NCI-H2227 (cell line): Measurements from ENCODE around the gene LSS.
"Not testable (repeated sequence)": the region's sequence is repeated elsewhere in the genome, so short reads cannot be mapped to it uniquely, and the experiment has no call there.

Experiments
- DNase-seq: peaks from one replicate; lab custom pipeline; 2025; ENCODE audit not compliant: unreplicated experiment; lab: John Stamatoyannopoulos, UW

LSS gene

DNA sequence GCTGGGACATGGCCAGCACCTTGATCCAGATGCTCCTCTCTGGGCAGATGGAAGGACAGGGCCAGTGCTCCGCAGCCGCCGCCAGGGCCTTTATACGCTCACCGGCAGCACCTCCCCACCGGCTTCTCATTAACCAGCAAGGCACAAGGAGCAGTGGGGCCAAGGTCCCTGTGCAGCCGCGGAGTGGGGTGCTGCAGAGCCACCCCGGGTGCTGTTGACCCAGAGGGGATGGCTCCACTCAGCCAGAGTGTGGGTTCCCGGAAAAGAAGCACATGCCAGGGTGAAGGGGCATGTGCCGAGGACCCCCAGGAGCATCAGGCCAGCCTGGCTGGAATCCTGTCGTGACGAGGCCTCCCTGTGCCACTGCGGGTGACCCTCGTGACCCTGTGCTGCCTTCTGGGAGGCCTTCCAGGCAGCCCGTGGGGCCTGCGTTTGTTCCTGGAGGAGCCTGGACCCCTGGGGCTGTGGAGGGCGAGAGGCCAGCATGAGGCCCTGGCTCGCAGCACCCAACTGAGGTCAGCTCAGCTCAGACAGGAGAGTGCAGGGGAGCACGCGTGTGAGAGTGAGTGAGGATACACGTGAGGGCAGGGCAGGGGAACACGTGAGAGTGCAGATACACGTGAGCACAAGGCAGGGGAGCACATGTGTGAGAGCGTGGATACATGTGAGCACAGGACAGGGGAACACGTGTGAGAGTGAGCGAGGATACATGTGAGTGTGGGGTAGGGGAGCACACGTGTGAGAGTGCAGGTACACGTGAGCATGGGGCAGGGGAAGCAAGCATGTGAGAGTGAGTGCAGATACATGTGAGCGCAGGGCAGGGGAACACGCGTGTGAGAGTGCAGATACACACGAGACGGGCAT lies 72.8 kb downstream of the LSS start, which contains the start of gene FTCD:
Gene FTCD (minus strand): TSS at position 66 of the 864 bp plus-strand sequence. CDS start 56 bp downstream, at position 10.
- no peak for DNase-seq

GRCh38 chr21:46154955-46155513 lies 73.5 kb downstream of the LSS start:
- DNase-seq, result no peak

- DNase-seq, result no peak
Observed at GRCh38 chr21:46154155-46154954, 74.2 kb downstream of the LSS start.

DNA sequence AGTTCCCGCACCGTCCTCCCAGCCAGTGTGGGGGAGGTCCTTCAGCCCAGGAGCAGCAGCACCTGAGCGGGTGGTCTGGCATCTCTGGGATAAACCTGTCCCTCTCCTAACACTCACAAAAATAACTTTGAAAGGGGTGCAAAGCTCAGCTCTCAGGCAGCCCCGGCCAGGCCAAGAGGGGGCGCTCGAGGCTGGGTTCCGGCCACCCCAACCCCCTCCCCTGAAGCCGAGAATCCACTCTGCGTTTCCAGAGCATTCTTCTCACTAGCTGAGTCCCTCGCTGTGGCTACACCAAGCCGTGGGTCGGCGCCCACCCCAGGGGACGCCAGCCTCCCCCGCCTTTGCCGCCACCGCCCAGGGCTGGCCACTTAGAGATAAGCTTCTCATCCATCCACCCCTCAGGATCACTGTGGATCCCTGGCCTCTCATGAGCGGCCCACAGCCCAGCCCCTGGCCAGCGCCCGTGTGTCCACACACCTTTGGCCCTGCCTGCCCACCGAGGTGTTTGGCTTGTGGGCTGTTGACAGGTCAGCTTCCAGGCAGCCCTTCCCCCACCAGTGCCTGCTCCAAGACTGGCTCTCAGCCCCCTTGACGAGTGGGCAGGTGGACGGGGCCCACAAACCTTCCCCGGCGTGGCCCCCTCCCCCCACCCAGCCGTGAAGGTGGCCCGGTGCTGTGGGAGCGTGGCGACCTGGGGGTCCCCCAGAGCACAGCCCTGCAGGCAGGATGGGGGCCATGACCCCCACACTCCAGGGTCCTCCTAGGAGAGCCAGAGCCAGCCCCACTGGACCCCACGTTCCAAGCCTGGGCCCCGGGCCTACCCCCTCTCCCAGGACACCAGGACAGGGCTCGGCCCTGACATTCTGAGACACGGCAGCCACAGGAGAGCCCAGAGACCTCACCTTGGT lies 75.1 kb downstream of the LSS start:
- DNase-seq, result no peak

DNA sequence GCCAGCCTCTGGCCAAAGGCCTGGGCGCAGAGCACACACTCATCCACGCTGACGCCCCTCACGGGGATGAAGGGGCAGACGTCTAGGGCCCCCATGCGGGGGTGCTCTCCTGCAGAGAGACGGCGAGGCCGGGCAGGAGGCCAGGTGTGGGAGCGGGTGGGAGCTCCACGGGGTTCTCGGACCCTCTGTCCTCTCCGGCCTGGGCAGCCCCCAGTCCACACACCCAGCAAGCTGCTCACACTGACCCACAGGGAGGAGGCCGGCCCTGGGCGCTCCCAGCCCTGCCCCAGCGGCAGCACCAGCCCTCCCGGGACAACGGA lies 75.7 kb downstream of the LSS start:
- no peak for DNase-seq

DNA sequence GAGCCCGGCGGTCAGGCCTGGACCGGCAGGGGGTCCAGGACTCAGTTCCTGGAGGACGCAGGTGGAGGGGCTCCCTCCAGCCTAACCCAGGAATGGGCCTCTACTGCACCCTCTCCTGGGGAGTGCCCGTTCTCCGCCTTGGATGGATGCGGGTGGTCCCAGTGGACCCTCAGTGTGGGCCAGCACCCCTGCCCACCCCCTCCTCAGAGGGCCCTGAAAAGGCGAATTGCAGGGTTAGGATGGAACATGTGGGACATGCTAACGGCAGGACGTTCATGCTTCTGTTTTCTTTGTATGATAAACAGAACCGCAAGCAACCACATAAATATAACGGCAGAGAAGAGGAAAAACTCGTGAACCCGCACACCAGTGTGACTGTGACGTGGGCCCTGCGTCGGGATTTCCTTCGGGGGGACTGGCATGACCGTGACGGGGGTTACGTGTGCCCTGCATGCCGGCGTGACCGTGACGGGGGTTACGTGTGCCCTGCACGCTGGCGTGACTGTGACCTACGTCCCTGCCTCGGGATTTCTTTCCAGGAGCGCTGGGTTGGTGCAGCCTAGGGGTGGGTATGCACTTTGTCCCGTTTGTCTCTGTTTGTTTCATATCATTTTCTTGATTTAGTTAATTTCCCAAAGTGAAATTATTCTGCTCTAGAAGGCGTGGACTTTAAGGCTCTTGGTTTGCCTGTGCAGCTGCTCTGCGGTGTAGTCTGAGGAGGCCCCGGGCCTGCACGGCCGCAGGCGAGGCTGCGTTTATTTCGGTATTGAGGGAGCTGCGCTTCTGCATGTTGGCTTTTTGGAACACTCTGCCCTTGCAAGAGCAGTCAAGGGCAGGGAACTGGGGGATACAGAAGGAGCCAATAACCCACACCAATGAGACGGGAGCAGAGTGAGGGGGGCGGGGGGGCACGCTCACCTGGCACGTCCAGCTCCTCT lies 76.3 kb downstream of the LSS start:
- no peak for DNase-seq

DNA sequence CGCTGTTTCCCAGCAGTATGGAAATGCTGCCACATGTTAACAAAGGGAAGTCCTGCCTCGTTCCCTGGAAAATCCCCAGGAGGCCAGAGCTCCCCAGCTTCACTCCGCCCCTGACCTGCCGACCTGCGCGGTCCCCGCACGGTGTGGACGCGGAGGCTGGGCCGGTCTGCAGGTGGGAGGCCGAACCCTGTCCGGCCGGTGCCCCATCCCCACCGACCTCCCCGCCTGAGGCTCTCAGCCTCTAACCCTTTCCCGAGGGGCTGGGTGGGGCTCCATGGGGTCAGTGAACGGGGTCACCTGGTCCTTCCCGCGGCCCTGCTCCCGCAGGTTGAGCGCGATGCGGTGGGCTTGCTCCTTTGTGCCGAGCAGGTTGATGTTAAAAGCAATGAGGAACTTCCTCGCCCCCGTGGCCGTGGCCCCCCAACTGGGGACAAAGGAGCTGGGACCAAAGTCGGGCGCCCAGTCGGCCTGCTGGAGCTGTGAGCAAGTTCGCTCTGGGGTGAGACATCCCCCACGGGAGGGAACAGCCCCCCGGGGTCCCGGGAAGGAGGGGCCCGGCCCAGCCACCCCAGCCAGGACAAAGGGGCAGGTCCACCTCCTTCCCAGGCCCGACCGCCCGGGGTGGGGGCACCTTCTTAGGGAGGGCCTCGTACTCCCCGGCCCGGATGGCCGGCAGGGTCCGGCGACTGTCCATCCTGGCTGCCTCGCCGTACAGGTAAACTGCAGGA lies 77.1 kb downstream of the LSS start:
- DNase-seq, result no peak

DNA sequence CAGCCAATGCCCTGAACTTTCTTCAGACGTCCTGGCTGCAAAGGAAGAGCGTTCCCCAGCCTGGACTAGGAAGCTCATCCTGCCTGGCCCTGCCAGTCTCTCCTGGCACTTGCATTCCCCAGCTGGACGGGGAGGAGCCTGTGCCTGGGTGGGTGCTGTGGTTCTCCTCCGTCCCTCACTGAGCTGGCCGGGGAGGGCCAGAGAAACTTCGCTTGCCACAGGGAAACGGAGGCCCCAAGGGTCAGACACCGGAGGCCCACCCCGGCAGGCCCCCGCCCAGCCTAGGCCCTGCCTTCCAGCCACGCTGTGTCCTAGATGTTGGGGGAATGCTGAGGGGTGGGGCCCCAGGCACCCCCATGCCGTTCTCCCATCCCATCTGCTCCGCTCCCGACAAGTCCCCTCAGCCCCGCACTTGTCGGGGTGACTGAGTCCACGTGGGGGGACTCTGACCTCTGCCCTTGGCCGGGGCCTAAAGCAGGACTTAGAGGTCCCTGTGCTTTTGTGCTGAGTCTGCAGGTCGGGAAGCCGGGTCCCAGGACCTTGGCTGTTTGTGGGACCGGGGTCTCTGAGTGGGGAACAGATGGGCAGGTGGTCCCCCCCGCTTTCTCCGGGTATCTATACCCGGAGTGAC lies 78.0 kb downstream of the LSS start:
- DNase-seq, result no peak

DNA sequence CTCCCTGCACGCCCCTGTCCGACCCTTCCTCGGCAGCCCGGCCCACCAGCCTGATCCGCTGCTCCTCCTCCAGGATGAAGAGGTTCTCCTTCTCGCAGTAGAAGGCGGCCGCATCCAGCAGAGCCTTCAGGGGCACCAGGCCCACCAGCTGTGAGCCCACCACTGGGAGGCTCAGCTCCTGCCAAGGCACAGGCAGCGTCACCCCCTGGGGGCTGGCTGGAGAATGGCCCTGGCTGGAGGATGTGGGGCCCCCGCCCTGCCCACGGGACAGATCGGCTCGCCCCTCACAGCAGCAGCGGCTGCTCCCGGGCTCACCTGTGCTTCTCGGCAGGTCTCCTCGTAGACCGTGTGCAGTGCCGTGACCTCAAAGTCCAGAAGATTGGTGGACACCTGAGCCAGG lies 78.5 kb downstream of the LSS start:
- no peak for DNase-seq

GRCh38 chr21:46149205-46149901 lies 79.2 kb downstream of the LSS start:
- DNase-seq, result no peak

GRCh38 chr21:46148106-46148505 lies 80.5 kb downstream of the LSS start:
- DNase-seq, result no peak

GRCh38 chr21:46147429-46147828 lies 81.1 kb downstream of the LSS start:
- not testable (repeated sequence) for DNase-seq

DNA sequence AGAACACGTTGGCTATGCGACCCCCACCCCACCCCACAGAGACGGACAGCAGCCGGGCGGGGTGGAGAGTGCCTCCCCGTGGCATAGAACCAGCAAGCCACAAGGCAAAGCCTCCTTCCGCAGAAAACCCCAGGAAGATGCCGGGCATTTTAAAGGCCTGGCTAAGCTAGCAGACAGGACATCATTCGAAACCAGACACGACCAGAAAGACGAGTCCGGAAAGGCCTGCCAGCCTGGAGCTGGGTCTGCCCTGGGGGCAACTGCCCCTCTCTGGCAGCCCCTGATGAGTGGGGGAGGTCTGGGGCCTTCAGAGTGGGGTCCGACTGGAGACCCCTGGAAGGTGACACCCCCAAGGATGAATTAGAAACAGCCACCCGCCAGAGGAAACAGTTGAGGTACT lies 81.7 kb downstream of the LSS start:
- DNase-seq, result no peak

DNA sequence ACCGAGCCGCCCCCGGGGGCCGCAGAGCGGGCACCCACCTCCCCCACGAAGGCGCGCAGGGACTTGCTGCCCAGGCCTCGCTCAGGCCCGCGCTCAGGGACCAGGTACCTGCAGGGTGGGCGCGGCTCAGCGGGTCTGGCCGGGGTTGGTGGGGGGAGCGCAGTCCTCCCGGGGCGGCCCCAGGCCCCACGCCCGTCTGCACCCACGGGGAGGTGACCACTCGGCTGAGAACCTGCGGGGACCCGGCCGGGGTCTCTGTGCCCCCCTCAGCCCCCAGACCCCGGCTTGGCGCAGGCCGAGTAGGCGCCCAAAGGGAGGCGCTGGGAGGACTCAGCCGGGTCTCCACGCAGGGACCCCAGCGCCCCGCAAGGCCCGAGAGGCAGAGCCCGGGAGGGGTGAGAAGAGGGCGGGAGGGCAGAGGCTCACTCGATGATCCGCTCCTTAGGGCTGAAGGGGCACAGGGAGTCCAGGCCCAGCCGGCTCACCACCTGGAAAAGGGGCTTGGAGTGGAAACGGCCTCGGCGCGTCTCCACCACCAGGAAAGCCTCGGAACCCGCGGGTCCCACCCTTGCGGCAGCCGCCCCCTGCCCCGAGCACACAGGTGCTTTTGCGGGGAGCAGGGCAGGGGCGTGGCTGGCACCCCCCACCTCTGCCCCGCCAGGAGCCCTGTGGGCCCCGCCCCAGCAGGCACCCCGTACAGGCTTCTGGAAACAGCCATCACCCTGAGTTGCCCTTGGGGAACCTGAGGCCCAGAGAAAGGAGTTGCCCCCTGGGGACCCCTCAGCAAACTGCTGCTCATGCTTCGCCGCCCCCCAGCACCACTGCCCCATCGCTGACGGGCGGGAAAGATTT lies 82.5 kb downstream of the LSS start:
- DNase-seq, result no peak

DNA sequence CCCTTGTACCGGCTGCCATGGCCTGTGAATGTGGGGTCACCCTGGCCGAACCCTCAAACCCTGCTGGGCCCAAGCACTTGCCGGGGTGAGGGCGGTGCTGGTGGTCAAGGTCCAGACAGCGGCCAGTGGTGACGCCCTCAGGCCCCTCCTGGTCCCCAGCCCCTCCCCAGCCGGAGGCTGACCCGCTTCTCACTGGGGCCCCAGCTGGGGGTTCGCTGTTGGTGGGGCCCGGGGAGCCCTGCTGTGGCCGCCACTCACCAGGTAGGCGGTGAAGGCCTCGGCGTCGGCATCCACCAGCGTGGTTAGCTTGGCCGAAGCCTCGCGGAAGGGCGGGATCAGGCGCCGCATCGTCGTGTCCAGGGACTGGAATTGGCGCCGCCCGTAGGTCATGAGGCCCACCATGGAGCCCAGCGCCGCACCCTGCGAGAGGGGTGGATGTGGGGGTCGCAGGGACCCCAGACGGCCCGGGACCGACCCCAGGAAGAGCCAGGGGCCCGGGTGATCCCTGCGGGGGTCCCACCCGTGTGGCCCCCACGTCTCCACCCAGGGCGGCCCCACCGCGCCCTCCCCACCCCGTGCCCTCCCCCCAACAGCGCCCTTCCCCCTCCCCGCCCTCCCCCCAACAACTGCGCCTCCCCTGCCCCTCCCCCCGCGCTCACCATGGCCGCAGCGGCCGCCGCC lies 83.3 kb downstream of the LSS start:
- no peak for DNase-seq

DNA sequence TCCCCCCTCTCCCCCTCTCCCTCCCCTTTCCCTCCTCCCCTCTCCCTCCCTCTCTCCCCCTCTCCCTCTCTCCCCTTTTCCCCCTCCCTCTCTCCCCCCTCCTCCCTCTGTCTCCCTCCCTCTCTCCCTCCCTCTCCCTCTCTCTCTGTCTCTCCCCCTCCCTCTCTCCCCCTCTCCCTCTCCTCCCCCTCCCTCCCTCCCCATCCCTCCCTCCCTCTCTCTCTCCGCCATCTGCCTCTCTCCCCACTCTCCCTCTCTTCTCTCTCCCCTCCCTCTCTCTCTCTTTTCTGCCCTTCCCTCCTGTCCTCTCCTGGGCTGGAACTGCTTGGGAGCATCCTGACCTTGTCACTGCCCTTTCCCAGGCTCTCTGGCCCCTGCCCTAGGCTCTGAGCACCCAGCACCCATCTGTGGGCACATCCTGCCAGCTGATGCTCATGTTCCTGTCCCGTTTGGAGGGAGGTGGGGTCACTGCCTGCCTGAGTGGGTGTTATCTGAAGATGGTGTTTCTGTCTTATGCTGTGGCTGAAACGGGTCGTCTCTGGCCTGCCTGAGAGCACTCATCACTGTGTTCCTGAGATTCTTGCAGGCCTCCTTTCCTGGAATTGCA lies 84.0 kb downstream of the LSS start:
- no peak for DNase-seq
